ENCODE results near the gene KRT4.
"Not testable (repeated sequence)": the region's sequence is repeated elsewhere in the genome, so short reads cannot be mapped to it uniquely, and the experiment has no call there.

KRT4 gene

DNA sequence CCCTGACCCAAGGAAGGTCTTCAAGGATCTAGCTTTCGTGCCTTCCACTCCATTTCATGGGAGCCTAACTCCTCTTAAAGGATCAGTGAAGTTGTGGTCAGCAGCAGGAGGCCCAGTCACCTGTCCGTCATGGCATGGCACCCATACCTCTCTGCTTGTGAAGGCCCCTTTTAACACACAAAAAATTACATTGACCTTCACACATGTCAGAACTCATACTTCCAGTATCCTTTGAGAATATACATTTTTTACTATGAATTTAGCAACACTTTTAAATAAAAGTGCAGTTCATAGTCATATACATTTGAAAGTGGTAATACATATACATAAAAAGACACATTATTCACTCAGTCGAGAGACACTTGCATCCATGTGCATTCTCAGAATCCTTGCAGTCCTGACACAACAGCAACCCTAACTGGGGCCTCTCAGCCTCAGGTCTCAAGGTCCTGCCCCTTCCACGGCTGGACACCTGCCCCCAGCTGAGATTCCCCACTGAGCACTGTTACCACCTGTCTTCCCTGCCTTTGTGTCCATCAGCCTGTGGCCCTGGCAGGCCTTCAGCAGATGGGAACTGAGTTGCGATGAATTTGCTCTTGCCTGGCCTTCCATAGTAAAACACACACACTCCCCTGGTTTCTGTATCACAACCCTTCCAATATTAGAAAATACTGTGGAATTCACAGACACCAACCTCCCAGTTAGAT lies 14.3 kb downstream of the KRT4 start:
- H3K27me3 ChIP-seq (ENCODE audit: control insufficient read depth, insufficient read depth, low read length): no peaks in the 10 kb centered on the region
- H3K9ac ChIP-seq (ENCODE audit: low read length): no peak overlapping the region
- no peaks in the 10 kb centered on the region for H3K9me3 ChIP-seq (ENCODE audit: control insufficient read depth, low read depth, low read length)
- H3K27ac ChIP-seq (ENCODE audit: low read length): no peak overlapping the region
- no peaks in the 10 kb centered on the region for H3K36me3 ChIP-seq (ENCODE audit: control insufficient read depth, low read depth, low read length)
- H3K4me1 ChIP-seq (ENCODE audit: control insufficient read depth, low read depth, low read length): peaks cover 5% of the 10 kb centered on the region
- H3K4me3 ChIP-seq (ENCODE audit: low read length): no peak overlapping the region

DNA sequence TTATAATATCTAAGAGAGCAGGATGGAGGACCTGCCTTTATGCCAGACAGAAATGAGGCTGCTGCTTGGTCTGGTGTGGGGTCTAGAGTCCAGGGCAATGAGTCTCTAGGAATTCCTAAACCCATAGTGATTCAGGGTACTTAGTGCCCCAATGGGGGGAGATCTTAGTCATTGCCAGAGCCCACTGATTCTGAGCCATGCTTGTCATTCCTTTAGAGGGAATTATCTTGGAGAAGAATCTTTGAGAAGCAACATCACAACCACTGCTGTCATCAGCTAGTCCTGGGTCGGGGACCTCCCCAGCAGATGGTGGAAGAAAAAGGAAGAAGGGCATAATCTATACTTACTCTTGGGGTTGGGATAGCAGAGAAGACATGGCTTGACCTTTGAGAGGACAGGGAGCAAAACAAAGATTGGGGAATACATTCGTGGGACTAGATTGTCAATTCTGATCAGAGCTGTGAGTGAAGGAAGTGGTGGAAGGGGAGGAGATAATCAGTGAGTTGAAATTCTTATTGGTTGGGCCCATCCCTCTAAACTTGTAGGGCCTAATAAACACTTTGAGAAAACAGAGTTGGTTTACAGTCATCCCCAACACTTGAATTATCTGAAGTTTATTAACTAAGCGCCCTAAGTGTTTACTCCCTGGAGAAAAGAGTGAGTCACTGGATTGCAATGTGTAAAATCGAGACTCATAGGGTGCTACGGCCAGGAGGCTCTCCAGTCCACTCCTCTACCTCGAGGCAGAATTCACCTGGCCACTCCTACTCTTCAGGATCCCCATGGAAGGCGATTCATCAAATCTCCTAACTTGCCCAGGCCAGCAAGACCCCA lies 15.0 kb downstream of the KRT4 start:
- no peak overlapping the region for H3K9ac ChIP-seq (ENCODE audit: low read length)
- H3K4me1 ChIP-seq (ENCODE audit: control insufficient read depth, low read depth, low read length): peaks cover 5% of the 10 kb centered on the region
- no peak overlapping the region for H3K27ac ChIP-seq (ENCODE audit: low read length)
- H3K27me3 ChIP-seq (ENCODE audit: control insufficient read depth, insufficient read depth, low read length): no peaks in the 10 kb centered on the region
- H3K4me3 ChIP-seq (ENCODE audit: low read length): no peak overlapping the region
- no peaks in the 10 kb centered on the region for H3K36me3 ChIP-seq (ENCODE audit: control insufficient read depth, low read depth, low read length)
- no peaks in the 10 kb centered on the region for H3K9me3 ChIP-seq (ENCODE audit: control insufficient read depth, low read depth, low read length)

DNA sequence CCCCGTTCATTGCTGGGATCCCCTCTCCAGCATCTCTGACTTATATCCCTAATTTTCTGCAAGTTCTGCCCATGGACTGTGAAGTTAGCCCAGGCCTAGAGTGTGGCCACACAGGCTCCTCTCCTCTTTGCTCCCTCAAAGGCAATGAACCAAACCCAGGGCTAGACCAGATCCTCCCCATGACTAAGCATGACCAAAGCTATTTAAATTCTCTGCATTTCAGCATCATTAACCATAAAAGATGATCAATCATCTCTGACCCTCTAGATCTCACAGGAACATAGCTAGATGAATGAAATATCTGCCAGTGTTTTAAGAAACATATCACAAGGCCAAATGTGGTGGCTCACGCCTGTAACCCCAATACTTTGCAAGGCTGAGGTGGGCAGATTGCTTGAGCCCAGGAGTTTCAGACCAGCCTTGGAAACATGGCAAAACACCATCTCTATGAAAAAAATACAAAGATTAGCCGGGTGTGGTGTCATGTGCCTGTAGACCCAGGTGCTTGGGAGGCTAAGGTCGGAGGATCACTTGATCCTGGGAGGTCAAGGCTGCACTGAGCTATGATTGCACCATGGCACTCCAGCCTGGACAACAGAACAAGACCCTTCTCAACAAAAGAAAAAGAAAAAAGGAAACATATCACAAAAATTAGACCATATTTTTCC lies 15.8 kb downstream of the KRT4 start:
- H3K27ac ChIP-seq (ENCODE audit: low read length): no peak overlapping the region
- no peak overlapping the region for H3K9ac ChIP-seq (ENCODE audit: low read length)
- no peaks in the 10 kb centered on the region for H3K9me3 ChIP-seq (ENCODE audit: control insufficient read depth, low read depth, low read length)
- peaks cover 5% of the 10 kb centered on the region for H3K4me1 ChIP-seq (ENCODE audit: control insufficient read depth, low read depth, low read length)
- no peak overlapping the region for H3K4me3 ChIP-seq (ENCODE audit: low read length)
- H3K27me3 ChIP-seq (ENCODE audit: control insufficient read depth, insufficient read depth, low read length): no peaks in the 10 kb centered on the region
- no peaks in the 10 kb centered on the region for H3K36me3 ChIP-seq (ENCODE audit: control insufficient read depth, low read depth, low read length)

DNA sequence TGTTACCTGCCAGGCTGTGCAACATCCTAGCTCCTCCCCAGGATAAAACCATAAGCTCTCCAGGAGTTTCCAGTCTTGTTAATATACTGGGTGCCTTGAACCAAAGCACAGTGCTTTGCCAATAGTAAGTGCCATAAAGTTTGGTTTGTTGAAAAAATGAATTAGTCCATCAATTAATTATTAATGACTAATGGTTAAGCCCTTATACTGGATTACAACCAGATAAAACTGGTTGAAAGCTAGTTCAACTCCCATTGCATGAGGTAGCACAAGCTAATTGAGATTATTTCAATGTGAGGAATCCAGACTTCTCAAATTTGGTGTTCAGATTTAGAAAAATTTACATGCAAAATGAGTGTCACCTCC lies 16.4 kb downstream of the KRT4 start:
- no peak overlapping the region for H3K9ac ChIP-seq (ENCODE audit: low read length)
- H3K36me3 ChIP-seq (ENCODE audit: control insufficient read depth, low read depth, low read length): no peaks in the 10 kb centered on the region
- no peaks in the 10 kb centered on the region for H3K27me3 ChIP-seq (ENCODE audit: control insufficient read depth, insufficient read depth, low read length)
- no peak overlapping the region for H3K4me3 ChIP-seq (ENCODE audit: low read length)
- H3K9me3 ChIP-seq (ENCODE audit: control insufficient read depth, low read depth, low read length): no peaks in the 10 kb centered on the region
- H3K27ac ChIP-seq (ENCODE audit: low read length): no peak overlapping the region
- H3K4me1 ChIP-seq (ENCODE audit: control insufficient read depth, low read depth, low read length): peaks cover 5% of the 10 kb centered on the region

DNA sequence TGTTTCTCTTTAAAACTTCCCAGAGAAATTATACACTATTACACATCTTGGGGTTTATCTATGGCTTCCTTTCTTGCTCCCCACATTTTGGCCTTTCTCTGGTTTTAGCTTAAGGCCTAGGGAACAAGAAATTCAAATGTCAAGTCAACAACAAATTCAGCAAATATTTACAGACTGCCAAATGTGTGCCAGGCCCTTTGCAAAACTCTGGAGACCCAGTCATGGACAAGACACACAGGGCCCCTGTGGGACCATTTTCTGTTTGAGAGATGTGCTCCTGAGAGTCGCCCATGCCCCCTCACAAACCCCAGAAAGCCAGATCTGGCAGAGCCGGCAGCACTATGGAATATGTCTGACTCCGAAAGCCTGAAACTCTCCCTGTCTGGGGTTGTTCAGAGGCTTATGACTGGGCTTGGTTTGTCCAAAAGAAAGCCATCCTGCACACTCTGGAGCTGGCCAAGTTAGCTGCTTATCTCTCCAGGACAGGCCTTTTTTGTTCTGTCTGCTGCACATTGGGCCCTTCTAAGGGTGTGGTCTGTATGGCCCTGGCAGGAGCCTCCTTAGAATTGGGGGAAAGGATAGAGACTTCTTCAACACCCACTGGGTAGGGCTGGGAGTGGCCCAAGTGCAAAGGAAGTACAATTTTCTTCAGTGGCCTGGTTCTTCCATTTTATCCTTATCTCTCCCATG lies 16.9 kb downstream of the KRT4 start:
- peaks cover 5% of the 10 kb centered on the region for H3K4me1 ChIP-seq (ENCODE audit: control insufficient read depth, low read depth, low read length)
- H3K27me3 ChIP-seq (ENCODE audit: control insufficient read depth, insufficient read depth, low read length): no peaks in the 10 kb centered on the region
- no peak overlapping the region for H3K9ac ChIP-seq (ENCODE audit: low read length)
- no peak overlapping the region for H3K27ac ChIP-seq (ENCODE audit: low read length)
- no peaks in the 10 kb centered on the region for H3K36me3 ChIP-seq (ENCODE audit: control insufficient read depth, low read depth, low read length)
- H3K4me3 ChIP-seq (ENCODE audit: low read length): no peak overlapping the region
- no peaks in the 10 kb centered on the region for H3K9me3 ChIP-seq (ENCODE audit: control insufficient read depth, low read depth, low read length)

DNA sequence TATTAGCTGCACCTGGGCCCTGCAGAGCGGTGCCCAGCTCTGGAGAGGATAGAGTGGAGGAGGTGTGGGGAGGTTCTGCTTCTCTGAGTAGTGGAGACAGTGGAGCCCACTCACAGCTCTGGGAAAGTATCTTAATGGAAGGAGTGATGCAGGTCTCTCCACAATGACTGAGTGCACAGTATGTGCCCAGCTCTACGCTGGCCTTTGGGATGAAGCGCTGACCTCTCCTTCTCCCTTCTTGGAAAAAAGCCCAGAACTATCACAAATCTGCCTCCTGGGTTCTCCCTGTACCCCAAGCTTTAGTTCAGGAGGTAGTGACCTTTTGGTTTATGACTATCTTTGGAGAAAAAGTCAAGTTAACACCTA lies 17.5 kb downstream of the KRT4 start:
- Histone ChIP-seq H3K4me3 (ENCODE audit: low read length) (no peak overlapping the region), H3K4me1 (ENCODE audit: control insufficient read depth, low read depth, low read length) (peaks cover 5% of the 10 kb centered on the region), H3K27ac (ENCODE audit: low read length) (no peak overlapping the region), H3K36me3 (ENCODE audit: control insufficient read depth, low read depth, low read length) (no peaks in the 10 kb centered on the region), H3K9me3 (ENCODE audit: control insufficient read depth, low read depth, low read length) (no peaks in the 10 kb centered on the region), H3K9ac (ENCODE audit: low read length) (no peak overlapping the region), H3K27me3 (ENCODE audit: control insufficient read depth, insufficient read depth, low read length) (no peaks in the 10 kb centered on the region)

DNA sequence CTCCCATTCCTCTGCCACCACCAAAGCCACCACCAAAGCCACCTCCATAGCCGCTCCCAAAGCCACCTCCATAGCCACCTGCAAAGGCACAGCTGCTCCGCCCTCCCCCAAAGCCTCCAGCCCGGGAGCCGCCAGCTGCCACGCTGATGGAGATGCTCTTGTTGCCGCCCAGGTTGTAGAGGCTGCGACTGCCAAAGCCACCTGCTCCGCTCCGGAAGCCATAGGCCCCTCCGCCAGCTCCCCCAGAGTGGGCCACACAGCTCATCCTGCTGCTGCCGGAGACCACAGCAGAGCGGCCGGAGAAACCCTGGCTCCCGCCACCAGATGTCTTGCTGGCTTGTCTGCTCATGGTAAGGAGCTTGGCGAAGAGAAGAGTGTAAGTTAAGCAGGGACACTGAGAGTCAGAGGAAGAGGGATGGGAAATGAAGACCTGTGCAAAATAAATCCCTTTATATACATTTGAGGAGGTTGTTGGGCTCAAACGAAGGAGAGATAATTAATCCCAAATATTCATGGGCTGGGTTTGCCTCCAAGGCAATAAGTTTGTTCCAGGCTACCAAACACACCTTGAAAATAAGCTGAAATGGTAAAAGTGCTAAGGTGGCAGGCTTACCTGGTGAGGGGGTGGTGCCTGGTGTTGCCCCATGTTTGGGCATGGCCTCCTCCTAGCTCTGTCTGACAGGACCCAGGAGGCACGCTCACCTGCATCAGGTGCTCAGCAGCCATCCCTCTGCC lies 18.1 kb downstream of the KRT4 start, which contains the start of gene KRT3:
Gene KRT3 (minus strand): TSS at position 424 of the 735 bp plus-strand sequence. CDS start 75 bp downstream, at position 349.
- H3K27me3 ChIP-seq (ENCODE audit: control insufficient read depth, insufficient read depth, low read length): no peaks in the 10 kb centered on the region
- H3K4me1 ChIP-seq (ENCODE audit: control insufficient read depth, low read depth, low read length): peaks cover 5% of the 10 kb centered on the region
- no peak within 1 kb of the TSS for H3K4me3 ChIP-seq (ENCODE audit: low read length)
- no peak within 1 kb of the TSS for H3K9ac ChIP-seq (ENCODE audit: low read length)
- H3K36me3 ChIP-seq (ENCODE audit: control insufficient read depth, low read depth, low read length): no peaks in the 10 kb centered on the region
- H3K9me3 ChIP-seq (ENCODE audit: control insufficient read depth, low read depth, low read length): no peaks in the 10 kb centered on the region
- H3K27ac ChIP-seq (ENCODE audit: low read length): no peak within 1 kb of the TSS

DNA sequence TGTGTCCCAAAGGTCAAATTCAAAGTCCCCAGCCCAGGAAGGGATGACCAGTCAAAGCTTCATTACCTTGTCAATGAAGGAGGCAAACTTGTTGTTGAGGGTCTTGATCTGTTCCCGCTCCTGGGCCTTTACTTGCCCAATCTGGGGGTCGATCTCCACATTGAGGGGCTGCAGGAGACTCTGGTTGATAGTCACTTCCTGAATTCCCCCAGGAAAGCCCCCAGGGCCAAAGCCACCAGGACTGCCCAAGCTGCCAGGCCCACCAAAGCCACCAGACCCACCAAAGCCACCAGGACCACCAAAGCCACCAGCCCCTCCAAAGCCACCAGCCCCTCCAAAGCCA lies 18.6 kb downstream of the KRT4 start:
- H3K4me1 ChIP-seq (ENCODE audit: control insufficient read depth, low read depth, low read length); H3K36me3 ChIP-seq (ENCODE audit: control insufficient read depth, low read depth, low read length); H3K27me3 ChIP-seq (ENCODE audit: control insufficient read depth, insufficient read depth, low read length); H3K9me3 ChIP-seq (ENCODE audit: control insufficient read depth, low read depth, low read length); H3K4me3 ChIP-seq (ENCODE audit: low read length); H3K27ac ChIP-seq (ENCODE audit: low read length); H3K9ac ChIP-seq (ENCODE audit: low read length): not testable (repeated sequence)

DNA sequence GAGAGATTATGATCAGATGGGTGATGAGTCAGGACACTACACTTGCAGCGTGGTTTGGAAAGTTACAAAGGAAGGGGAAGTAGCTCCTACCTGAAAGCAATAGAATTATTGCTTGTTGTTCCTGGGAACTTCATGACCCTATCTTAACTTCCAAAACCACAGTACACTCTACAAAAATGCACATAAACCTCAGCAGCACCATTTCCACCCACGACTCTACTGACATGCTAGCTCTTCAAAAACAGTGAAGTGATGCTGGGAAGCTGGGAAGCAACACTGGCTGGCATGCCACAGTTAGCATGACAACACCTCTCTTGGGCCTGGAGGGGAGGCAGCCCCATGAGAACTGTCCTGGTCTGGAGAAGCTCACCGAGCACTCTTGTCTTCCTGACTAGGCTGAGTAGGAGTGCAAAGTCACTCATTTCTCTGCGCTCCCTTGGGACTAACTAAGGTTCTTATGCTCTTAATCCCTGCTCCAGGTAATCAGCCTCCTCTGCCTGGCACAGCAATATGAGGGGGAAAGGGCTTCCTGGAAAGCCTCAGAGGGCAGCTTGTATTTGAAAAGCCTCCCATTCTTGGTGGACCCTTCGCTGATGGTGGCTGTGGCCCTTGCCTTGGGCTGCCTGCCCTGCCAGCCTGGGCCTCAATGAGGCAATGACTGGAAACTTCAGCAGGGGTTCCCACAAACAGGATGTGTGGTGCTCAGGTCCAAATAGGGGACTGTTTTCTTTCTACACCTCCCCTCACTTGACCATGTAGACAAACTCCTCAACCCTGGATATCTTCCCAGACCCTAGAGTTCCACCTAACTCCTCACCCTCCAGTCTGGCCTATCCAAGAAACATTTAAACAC lies 19.2 kb downstream of the KRT4 start:
- Histone ChIP-seq H3K9me3 (ENCODE audit: control insufficient read depth, low read depth, low read length) (no peaks in the 10 kb centered on the region), H3K36me3 (ENCODE audit: control insufficient read depth, low read depth, low read length) (no peaks in the 10 kb centered on the region), H3K27ac (ENCODE audit: low read length) (no peak overlapping the region), H3K27me3 (ENCODE audit: control insufficient read depth, insufficient read depth, low read length) (no peaks in the 10 kb centered on the region), H3K4me1 (ENCODE audit: control insufficient read depth, low read depth, low read length) (no peaks in the 10 kb centered on the region), H3K4me3 (ENCODE audit: low read length) (no peak overlapping the region), H3K9ac (ENCODE audit: low read length) (no peak overlapping the region)

DNA sequence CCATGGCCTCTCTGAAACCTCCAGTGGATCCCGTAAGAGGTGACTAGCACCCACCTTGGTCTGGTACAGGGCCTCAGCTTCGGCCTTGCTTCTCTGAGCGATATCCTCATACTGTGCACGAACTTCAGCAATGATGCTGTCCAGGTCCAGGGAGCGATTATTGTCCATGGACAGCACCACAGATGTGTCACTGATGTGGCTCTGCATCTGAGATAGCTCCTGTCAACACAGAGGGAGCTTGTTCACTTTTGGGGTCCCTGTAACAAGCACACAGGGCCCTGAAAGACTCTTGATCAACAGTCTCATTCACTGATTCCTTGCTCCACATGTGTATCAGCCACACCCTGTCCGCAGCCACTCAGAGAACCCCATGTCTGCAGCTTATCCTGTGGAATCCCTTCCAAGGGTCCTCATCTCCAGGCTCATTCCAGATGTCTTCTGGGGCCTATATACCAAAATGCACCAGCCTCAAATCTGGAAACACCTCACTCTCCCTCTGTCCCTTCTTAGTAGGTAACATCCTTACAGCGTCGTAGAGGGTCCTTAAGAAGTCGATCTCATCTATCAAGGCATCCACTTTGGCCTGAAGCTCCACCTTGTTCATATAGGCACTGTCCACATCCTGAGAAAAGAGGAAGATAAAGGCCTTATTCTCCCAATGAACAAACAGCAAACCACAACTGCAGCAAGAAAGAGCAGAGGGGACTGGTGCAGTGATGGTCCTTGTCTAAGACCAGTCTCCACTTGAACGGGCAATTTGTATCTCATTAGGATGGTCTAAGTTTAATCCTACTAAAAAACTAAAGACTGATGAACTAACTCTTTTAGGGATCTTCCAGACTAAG lies 21.5 kb downstream of the KRT4 start:
- Histone ChIP-seq H3K4me3 (ENCODE audit: low read length) (no peak overlapping the region), H3K27ac (ENCODE audit: low read length) (no peak overlapping the region), H3K9me3 (ENCODE audit: control insufficient read depth, low read depth, low read length) (no peaks in the 10 kb centered on the region), H3K9ac (ENCODE audit: low read length) (no peak overlapping the region), H3K4me1 (ENCODE audit: control insufficient read depth, low read depth, low read length) (no peaks in the 10 kb centered on the region), H3K36me3 (ENCODE audit: control insufficient read depth, low read depth, low read length) (no peaks in the 10 kb centered on the region), H3K27me3 (ENCODE audit: control insufficient read depth, insufficient read depth, low read length) (no peaks in the 10 kb centered on the region)

Measured in iPS-18a (cell line).